Activated CD8-positive, alpha-beta memory T cell treated with anti-CD3 and anti-CD28 coated beads for 48 hours (primary cell): ENCODE measurements around the gene HEMK1.

Source experiments
- DNase-seq, 3 experiments: peaks; one replicate each; pipeline ENCODE4 v3.0.0-alpha.2; 2020; ENCODE audit warnings: low read depth in 2 of 3, low spot score in 2 of 3

Gene HEMK1

GRCh38 chr3:50599115-50599715, 29.9 kb downstream of the HEMK1 start:
- DNase-seq = no peak

GRCh38 chr3:50599716-50600118, 30.4 kb downstream of the HEMK1 start:
- peak in 1 of 3 experiments; percentile 9 for DNase-seq

DNA sequence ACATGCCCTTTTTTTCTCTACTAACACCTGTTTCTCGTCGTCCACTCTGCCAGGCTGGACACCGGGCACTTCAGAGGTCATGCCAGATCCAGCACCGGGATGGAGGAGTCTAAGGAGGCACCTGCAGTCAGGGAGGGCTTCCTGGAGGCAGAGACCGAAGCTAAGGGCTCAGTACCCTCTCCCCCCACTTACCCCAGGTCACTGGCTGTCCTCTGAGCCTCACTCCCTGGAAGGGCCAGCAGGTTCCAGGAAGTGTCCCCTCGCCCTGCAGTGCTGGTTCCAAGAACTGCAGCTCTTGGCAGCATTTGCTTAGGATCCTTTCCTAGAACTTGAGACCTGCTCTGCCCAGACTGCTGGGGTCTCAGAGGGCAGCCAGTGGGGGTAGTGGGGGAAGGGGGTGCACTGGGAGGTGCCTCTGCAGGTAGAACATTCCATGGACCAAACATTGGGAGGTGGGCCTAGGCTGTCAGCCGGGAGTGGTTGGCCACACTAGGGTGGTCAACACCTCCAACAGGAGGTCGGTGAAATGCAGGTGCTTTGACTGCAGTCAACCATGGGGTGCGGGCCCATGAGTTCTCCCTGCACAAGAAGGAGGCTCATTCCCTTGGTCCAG, 30.9 kb downstream of the HEMK1 start:
- no peak for DNase-seq

DNA sequence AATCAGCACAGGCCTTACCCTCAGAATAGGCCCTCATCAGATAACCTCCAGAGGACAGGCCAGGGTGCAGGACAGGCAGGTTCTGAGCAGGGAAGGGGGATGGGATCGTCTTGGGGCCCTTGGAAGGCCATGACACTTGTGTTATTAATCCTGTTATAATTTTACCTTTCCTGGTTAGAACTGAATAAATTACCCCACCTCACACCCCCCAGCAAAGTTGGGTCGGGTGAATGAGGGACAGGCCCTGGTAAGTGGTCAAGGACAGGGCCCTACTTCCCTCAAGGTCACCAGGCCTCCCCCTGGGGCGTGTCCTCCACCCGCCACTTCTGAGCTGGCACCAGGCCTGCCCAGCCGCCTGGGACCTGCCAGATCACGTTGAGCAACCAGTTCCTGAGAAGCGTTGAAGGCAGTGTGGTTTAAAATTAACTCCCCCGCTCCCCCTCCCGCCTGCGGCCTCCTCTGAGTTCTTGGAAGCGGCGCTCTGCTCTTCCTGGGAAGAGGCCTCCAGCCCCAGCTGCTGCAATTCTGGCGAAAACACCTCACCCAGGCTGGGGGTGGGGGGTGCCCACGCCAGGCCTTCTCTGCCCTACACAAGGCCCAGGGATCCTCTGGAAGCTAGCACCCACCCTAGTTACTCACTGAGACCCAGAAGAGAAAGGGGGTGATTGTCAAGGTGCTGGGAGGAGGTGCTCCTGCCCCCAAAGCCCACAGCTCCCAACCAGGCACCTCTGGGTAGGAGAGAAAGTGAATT, 31.7 kb downstream of the HEMK1 start:
- peak; percentile 84 to 93 (median 87) for DNase-seq

GRCh38 chr3:50602595-50603191, 33.4 kb downstream of the HEMK1 start:
- peak in 1 of 3 experiments; percentile 35 for DNase-seq

GRCh38 chr3:50603261-50604109, 34.2 kb downstream of the HEMK1 start:
- peak in 1 of 3 experiments; percentile 33 for DNase-seq

- peak in 1 of 3 experiments; percentile 18 for DNase-seq
These were observed 34.8 kb downstream of the HEMK1 start for GRCh38 chr3:50604110-50604621.

GRCh38 chr3:50604628-50605588, 35.6 kb downstream of the HEMK1 start:
- peak in 1 of 3 experiments; percentile 18 for DNase-seq

- DNase-seq = no peak
These were observed 36.6 kb downstream of the HEMK1 start for GRCh38 chr3:50605901-50606326.

DNA sequence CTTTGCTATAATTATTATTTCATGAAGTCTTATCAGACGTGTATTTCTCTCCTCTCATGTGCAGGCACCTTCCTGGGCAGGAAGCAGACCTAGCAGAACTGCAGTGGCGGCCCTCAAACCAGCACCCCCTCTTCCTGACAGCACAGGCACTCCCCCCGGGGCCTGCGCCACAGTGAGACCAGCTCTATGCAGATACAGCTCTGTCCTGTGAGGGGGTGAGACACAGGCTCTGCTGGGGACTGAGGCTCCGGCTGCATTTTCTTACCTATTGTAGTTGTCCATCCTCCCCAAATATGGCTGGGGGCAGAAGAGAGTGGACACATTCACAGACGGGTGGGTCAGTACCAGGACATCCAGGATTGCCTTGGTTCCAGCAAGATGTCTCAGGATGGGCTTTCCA, 37.3 kb downstream of the HEMK1 start:
- DNase-seq = no peak

DNA sequence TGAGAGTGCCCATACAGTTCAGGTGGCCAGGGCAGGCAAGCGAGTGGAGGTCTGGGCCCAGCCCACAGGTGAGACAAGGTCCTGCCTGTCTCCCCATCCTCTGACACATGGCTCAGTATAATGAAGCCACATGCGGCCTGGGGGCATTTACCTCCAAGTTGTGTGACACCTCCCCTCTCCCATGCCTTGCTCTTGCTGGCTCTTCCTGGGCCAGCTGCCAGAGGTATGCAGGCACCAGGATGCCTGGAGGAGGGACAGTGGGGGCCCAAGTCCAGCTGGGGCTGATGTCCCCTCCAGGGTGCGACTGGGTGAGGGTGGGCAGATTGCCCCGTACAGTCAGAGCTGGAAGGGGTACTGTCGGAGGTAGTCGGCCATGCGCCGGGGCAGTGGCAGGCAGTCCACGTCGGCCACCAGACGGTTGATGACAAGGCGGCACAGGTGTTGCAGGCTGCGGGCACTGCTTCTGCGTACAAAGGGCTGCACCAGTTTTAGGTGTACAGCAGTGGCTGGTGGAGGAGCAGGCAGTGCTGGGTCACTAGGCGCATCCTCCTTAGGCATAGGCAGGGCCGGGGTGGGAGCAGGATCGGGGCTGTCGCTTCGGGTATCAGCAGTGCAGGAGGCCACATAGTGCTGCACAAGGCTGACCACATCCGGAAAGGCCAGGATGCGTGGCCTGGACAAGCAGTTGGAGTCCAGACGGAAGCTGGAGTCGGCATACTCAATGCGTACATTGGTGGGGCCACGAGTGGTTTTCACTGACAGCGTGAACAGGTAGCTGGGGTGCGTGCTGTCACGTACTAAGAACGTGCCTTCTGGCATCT, 38.2 kb downstream of the HEMK1 start:
- no peak for DNase-seq

GRCh38 chr3:50608278-50608677, 39.0 kb downstream of the HEMK1 start:
- DNase-seq = no peak

GRCh38 chr3:50609071-50609762, 39.9 kb downstream of the HEMK1 start:
- DNase-seq = no peak

DNA sequence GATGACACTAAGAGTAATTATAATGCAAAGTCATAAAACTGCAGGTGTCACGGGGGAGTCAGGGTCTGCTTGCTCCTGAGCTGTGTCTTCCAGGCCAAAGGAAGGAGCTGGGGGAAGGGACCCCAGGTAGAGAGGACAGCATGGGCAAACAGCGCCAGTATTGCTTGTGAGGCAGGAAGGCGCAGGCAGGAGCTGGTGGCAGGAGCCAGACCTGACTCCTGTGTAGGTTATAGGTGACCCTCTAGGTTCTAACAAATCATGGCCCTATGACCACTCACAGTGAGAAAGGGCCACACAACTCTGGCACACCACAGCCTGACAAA, 40.4 kb downstream of the HEMK1 start:
- no peak for DNase-seq

GRCh38 chr3:50610181-50610971, 41.1 kb downstream of the HEMK1 start:
- DNase-seq = no peak

DNA sequence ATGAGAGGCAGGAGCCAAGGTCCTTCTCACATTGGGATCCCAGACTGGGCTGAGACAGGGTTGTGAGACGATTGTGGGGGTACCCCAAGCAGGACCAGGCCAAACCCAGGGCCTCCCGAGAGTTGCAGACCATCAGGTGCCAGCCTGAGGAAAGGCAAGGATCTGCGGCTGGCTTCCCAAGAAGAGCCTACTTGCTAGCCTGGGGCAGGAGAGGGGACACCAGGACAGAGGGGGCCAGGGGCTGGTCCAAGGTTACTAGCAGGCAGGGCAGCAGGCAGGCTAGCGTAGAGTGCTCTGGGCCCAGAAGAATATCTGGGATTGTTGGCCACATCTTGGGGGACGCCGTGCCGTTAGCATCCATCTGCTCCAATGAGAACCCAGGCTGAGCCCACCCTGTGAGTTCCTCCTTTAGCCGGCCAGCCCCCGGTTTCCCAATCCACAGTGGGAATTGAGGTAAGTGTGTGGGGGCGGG, 41.7 kb downstream of the HEMK1 start:
- no peak for DNase-seq

DNA sequence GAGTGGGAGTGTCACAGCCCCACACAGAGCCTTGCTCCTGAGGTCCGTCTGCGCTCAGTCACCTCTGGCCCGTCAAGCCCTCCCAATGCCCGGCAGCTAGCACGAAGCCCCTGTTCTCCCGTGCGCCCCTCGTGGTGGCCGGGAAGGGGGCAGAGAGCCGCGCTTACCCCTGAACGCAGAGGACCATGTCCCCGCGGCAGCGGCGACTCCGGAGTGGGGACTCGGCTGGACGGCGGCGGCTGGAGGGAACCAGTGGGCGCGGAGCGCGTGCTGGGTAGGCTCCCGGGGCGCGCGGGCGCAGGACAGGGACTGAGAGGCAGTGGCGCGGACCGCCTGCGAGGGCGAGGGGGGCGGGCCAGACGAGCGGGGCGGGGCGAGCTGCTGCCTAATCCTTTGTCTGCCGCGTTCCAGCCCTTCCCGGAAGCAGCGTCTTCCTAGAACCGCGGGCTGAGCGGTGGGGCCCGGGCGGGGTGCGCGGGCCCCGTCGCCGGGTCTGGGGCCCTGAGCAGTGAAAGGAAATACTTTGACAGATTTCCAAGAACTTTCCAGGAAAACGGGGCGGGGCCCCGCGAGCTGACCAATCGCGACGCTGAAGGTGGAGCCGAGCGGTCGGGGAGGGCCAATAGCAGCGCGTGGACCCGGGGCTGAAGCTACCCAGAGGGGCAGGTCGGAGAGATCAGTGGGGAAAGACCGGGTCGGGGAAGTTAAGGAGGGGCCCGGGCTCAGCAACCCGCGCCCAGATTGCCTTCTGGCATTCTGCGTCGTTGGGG, 42.3 kb downstream of the HEMK1 start, which contains the start of gene CISH:
CISH (minus strand) TSS at position 311 of the 770 bp plus-strand sequence; CDS start at position 187, 124 bp downstream.
- peak; percentile 94 to 99 (median 95) for DNase-seq
